HG03025 (cell line): ENCODE data around the gene NABP2.
"Not testable (repeated sequence)": the region's sequence is repeated elsewhere in the genome, so short reads cannot be mapped to it uniquely, and the experiment has no call there.

Experiments used
- ATAC-seq: cut with Tn5 transposase; IDR thresholded peaks from one replicate; pipeline ENCODE4 v1.9.1; 2021; ENCODE audit warnings: mild to moderate bottlenecking, moderate library complexity; ENCODE audit not compliant: unreplicated experiment, low FRiP score

Gene NABP2

DNA sequence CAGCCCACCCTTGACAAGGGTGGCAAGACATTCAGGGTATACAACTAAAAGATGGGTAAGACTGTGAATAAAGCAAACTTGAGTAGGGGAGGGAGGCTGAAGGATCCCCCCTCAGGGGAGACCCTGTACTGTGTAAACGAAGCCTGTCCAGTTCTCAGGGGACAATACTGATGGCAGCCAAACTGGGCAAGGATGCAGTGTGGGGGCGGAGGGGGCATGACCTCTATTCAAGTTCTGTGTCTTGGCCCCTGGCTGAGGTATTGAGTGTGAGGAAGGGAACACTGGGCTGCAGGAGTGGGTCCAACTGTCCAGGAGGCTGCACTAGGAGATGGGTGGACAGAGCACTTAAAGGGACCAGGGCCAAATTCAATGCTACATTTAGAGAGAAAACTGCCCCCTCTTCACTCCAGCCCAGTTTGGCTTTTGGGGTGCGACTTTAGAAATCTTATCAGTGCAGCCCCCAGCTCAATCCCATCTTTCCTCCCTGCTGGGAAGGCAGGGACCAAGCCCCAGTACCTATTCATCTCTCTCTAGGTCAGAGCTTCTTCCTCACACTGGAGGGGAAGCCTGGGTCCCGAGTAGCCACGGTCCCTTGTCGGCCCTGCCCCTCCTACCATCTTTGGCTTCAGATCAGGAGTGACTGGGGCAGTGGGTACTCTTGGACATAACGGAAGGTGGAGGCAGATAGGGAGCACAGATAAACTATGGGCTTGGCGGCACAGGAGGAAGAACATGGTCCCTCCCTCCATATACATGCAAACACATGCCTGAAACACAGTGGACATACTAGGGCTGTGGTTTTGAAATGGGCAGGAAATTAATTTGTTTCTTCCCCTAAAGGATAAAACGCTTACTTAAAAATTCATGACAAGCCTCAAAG is 17.5 kb downstream of the NABP2 start:
- ATAC-seq, result no peak

DNA sequence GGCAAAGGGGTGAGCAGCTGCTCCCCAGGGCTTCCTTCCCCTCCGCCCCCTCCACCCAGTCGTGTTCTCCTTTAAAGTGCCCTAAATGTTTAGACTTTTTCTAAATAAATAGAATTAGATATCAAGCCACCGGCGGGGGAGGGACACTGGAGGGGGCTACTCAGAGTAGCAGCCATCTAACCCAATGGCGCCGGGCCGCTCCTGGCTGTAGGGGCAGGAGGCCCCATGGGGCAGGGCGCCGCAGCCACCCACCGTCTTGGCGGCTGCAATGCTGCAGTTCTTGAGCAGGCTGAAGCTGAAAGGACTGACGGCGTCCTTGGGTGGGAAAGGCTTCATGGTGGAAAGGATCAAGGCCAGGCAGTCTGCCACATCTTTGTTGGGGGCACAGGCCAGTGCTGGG is 18.8 kb downstream of the NABP2 start:
- ATAC-seq, result no peak

- ATAC-seq, result no peak
Observed at GRCh38 chr12:56243731-56244181, 19.6 kb downstream of the NABP2 start.

- ATAC-seq, result no peak
Observed at GRCh38 chr12:56244494-56244893, 20.4 kb downstream of the NABP2 start.

GRCh38 chr12:56247923-56248322 is 23.8 kb downstream of the NABP2 start:
- no peak for ATAC-seq

DNA sequence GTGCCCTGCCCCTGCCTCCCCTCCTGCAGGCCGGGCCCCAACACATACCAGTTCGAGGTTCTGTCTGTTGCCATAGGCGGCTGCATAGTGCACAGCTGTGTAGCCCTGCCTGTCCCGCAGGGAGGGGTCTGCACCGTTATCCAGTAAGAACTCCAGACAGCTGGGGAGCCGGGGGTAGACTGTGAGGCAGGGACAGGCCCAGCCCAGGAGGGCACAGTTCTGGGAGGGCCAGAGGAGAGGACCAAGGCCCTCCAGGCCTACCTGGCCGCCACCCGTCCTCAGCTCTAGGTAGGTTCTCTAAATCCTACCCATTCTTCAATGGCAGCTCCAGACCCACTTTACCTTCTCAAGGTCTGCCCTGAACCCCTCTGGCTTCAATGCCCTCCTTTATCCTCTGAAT is 24.6 kb downstream of the NABP2 start:
- no peak for ATAC-seq

DNA sequence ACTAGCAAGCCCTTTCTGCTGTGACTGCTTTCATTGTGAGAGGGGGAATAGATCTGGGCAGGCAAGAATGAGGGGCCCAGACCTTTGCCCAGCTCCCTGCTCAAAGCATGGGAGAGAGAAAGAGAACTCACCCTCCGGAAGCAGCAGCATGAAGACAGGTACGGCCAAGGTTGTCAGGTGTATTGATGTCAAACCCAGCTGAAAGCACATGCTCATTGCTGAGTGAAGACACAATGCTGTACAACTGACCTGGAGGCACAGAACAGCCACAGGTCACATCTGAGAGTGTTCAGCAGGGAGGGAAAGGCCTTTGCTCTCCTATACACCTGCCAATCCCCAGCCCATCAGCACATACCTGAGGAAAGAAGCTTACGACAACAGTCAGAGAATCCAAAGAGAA is 28.5 kb downstream of the NABP2 start:
- ATAC-seq, result no peak

DNA sequence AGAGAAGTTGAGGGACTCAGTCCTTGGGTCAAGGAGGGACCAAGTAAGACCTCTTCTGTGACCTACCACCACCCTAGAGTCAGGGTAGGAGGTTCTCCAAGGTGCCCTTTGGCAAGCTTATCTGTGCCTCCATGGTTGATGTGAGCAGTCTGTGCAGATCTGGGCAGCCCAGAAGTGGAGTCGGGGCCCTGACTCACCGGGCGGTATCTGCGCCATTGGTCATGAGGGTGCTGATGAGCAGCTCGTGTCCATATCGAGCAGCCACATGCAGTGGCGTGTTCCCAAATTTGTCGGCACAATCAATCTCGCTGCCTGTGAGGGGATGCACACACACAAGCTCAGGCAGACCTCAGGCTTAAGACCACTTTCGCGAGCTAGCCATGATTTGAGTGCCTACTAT is 28.9 kb downstream of the NABP2 start:
- ATAC-seq, result no peak

GRCh38 chr12:56255671-56256070 is 31.5 kb downstream of the NABP2 start:
- no peak for ATAC-seq

DNA sequence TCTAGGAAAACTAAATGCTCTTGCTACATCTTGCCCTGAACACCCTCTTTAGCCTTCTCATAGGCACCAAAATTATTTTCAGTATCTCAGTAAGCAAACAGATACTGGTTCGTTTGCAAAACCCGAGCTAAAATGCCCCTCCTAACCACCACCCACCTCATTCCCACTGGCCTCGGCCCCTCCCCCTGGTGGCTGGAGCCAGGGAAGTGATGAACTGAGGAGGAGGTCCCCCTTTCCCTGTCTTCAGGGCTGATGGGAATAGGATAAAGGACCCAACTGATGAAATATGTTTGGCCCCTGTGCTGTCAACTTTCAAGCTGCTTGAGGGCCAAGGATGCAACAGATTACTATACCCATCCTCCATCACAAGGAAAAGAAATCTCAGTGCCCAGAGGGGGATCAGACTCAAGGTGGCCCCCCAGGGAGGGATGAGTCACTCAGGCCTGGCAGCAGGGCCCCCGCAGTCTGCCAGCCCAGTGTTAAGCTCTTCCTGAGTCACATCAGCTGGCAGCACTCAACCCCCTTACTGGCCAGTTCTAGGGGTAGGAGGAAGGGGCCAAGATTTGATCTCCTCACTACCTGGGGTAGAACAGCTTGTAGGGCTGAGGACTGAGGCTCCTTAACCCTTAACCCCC is 32.3 kb downstream of the NABP2 start:
- no peak for ATAC-seq

- no peak for ATAC-seq
Observed at GRCh38 chr12:56257071-56257470, 32.9 kb downstream of the NABP2 start.

DNA sequence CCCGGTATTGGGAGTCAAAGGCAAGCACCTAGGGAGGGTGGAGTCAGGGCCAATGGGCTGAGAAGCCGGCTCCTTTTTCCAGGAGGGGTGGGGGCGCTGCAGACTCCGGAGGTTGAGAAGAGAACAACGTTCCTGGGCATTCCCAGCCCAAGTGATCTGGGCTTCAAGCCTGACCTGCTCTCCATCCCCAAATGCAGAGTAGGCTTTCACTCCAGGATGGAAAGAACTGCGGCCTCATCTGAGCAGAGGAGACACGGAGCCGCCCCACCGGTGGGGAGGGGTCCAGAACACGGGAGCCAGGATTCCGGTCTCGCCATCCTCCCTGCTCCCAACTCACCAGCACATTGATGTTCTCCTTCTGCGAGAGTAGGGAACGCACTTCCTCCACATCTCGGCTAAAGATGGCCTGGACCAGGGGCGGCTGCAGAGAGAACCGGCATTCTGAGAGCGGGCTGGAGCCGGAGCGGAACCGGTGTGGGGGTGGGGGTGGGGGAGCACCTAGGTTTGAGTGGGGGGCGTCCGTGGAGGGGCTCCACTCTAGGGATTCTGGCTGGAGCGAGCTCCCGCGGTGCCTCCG is 33.4 kb downstream of the NABP2 start:
- ATAC-seq, result no peak

DNA sequence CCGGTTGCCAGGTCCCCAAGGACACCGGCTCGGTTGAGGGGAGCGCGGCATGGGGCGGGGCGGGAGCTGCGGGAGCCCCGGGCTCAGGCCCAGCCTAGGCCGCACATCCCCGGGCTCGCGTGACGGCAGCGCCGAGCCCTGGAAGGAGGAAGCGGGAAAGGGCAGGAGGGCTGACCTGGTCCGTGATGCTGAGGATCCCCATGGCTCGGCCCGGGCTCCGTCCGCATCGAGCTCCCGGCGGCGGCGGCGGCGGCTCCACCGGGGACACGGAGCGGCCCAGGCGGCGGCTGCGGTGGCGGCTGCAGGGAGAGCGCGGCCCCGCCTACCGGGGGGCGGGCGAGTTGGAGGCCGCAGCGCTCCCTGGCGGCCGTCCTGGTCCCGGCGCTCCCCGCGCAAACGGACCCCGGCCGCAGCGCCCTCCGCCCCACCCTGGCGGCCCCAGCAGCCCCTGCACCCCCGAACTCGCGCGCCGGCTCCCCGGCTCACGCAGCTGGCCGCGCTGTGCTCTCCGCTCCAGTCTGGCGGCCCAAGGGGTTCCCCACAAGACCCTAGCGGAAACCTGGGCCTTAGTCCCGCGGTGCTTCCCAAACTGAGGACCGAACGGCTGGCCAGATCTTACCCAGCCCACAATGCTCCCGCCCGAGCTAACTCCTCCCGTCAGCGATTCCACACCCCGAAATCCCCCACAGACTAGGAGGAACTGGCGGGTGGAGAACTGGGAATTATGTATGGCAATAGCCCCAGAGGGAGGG is 34.1 kb downstream of the NABP2 start, which contains the start of gene ANKRD52:
ANKRD52 (minus strand) TSS at position 317 of the 752 bp plus-strand sequence; CDS start at position 202, 115 bp downstream.
- ATAC-seq, result peak; percentile 68

DNA sequence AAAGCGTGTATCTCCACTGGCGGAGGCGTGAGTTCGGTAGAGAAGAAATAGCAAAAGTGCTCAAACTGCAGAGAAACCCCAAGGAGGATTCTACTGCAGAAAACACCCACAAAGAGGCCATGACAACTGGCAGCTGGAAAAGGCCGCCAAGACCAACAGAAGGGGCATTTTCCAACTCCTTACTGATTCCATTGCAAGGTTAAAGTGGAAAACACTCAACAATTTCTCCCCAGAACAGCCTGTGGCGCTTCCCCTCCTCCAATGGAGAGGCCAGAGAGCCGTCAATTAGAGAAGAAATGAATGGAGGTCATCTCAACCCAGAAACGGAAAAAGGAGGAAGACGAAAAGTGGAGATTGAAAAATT is 34.7 kb downstream of the NABP2 start:
- no peak for ATAC-seq

GRCh38 chr12:56260380-56260779 is 36.2 kb downstream of the NABP2 start:
- no peak for ATAC-seq

DNA sequence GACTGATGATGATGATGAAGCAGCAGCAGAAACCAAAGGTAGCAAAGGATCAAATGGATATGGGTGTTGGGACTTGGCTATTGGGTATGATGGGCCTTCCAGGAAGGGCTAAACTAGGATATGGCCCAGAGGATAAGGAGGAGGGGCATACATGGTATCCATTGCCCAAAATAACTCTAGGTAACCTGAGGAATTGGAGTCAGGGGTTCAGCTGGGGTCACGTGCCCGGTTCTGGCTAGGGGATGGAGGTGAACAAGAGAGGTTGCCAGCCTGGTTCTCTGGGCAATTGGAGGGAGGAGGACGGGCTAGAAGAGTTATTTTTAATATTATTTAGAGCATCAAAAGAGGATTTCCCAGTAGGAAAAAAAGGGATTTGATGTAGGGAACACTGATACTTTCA is 36.8 kb downstream of the NABP2 start:
- ATAC-seq, result no peak

GRCh38 chr12:56261503-56262232 is 37.5 kb downstream of the NABP2 start:
- ATAC-seq, result no peak

DNA sequence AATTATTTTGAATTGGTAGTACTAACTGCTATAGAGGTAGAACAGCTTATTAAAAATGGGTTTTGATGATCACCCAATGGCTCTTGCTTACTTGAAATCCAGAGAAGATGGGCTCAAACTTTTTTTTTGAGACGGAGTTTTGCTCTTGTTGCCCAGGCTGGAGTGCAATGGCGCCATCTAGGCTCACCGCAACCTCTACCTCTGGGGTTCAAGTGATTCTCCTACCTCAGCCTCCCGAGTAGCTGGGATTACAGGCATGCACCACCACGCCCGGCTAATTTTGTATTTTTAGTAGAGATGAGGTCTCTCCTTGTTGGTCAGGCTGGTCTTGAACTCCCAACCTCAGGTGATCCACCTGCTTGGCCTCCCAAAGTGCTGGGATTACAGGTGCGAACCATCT is 38.8 kb downstream of the NABP2 start:
- ATAC-seq, result not testable (repeated sequence)

DNA sequence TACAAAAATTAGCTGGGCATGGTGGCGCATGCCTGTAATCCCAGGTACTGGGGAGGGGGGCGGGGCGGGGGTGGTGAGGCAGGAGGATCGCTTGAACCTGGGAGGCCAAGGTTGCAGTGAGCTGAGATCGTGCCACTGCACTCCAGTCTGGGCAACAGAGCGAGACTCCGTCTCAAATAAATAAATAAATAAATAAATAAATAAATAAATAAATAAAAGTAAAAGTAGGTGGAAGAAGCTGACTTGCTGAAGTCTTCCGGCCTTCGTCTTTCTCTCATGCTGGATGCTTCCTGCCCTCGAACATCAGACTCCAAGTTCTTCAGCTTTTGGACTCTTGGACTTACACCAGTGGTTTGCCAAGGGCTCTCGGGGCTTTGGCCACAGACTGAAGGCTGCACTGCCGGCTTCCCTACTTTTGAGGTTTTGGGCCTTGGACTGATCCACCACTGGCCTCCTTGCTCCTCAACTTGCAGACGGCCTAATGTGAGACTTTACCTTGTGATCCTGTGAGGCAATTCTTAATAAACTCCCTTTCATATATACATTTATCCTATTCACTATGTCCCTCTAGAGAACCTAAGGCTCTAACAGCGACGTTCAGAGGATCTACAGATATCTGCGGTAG is 42.0 kb downstream of the NABP2 start:
- not testable (repeated sequence) for ATAC-seq
